Cardiac muscle cell (in vitro differentiated cells and primary cell): ENCODE data around the gene GRM5. TPM values are rescaled to one million over a fixed set of nuclear protein-coding genes. Genes with fewer than 3 reads are reported as not detected.

ENCODE experiments used
- DNase-seq, 2 donors: peaks; one replicate each; pipeline versions ENCODE4 v3.0.0 to v3.0.0-alpha.2; 2010 to 2017; ENCODE audit warnings: low read depth in 1 of 2, low spot score in 1 of 2
- H3K27ac ChIP-seq: fragments of 200-600 bp; sonication (generic); 2 replicates; pipeline ENCODE4 v1.5.1; 2016
- H3K27me3 ChIP-seq: fragments of 200-600 bp; sonication (generic); 2 replicates; pipeline ENCODE4 v1.6.0; 2016; ENCODE audit warnings: control low read depth
- H3K36me3 ChIP-seq: fragments of 200-600 bp; sonication (generic); 2 replicates; pipeline ENCODE4 v1.5.1; 2016; ENCODE audit warnings: control low read depth
- H3K4me1 ChIP-seq: fragments of 200-600 bp; sonication (generic); 2 replicates; pipeline ENCODE4 v1.8.1; 2017; ENCODE audit warnings: low read depth, mild to moderate bottlenecking, mixed run types
- H3K4me3 ChIP-seq: fragments of 200-600 bp; sonication (generic); 2 replicates; pipeline ENCODE4 v1.5.1; 2016; ENCODE audit warnings: mild to moderate bottlenecking
- H3K9me3 ChIP-seq: fragments of 200-600 bp; sonication (generic); 2 replicates; pipeline ENCODE4 v1.5.1; 2017; ENCODE audit warnings: low read depth, mild to moderate bottlenecking, control low read depth
- polyA plus RNA-seq: library from polyadenylated mRNA; unstranded; fragments of >200 nt; fragmentation: Nextera tagmentation; extraction: Ambion mirVana; gene quantifications from 2 replicates; pipeline ENCODE4 v1.2.1, GENCODE V29; 2016
- total RNA-seq: library from RNA; depleted of rRNA; stranded (reverse); fragments of >200 nt; gene quantifications from 2 replicates; pipeline ENCODE4 v1.2.3, GENCODE V29; 2016
- TF ChIP-seq, protein P1 (sequence below): IDR thresholded peaks from 2 replicates; pipeline ENCODE4 v1.5.1; 2012; ENCODE audit warnings: low read depth, mild to moderate bottlenecking, low read length

The GRM5 gene
- total and polyA plus RNA-seq, 2 experiments from 2014 or later: 0.06 TPM; not detected in 1

DNA sequence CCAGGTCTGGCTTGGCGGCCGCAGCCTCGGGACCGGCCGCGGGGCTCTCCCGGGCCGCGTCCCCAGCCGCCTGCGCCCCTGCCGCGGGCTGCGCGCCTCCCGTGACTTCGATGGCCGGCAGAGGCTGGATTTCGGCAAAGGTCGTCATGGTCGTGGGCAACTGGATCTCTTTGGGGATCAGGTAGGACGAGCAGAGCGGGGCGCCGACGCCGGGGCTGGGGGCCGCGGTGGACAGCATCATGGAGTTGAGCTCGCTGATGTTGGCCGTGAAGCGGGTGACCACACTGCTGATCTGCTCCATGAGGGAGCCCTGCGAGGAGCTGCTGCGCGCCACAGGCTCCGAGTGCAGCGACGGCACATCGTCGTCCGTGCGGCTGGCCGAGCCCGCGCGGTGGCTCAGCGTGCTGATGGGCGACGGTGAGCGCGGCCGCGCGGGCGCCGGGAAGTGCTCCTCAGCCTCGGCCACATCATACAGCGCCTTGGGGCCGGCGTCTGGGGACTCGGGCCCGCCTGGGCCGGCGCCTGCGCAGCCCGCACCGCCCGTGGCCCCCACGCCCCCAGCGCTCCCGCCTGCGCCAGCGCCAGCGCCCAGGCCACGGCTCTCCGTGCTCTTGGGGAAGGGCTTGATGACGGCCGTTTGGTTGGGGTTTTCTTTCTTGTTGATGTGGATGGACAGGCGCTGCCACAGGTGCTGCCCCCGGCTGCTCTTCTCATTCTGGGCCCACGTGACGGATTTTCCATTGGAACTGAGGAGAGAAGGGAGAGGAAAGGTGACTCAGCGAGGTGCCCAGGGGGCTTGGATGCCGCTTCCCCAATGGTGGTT, 556.8 kb downstream of the GRM5 start:
- Histone ChIP-seq H3K9me3 (no peaks in the 10 kb centered on the region), H3K36me3 (no peaks in the 10 kb centered on the region)

DNA sequence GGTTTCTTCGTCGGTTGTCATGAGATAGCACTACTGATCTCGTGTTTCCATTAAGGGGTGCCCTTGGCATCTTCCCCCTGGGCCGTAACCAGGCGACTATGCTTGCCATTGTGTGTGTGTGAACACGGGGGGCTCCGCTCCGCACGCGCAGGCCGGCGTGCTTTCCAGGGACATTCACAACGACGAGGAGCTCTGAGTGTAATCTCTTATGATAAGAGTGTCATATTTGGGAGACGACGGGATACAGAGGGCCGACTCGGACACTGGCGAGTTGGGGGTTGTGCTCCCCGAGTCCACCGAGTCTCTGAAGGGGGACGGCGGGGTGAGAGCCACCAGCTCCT, 557.4 kb downstream of the GRM5 start:
- TF ChIP-seq, protein P1, sequence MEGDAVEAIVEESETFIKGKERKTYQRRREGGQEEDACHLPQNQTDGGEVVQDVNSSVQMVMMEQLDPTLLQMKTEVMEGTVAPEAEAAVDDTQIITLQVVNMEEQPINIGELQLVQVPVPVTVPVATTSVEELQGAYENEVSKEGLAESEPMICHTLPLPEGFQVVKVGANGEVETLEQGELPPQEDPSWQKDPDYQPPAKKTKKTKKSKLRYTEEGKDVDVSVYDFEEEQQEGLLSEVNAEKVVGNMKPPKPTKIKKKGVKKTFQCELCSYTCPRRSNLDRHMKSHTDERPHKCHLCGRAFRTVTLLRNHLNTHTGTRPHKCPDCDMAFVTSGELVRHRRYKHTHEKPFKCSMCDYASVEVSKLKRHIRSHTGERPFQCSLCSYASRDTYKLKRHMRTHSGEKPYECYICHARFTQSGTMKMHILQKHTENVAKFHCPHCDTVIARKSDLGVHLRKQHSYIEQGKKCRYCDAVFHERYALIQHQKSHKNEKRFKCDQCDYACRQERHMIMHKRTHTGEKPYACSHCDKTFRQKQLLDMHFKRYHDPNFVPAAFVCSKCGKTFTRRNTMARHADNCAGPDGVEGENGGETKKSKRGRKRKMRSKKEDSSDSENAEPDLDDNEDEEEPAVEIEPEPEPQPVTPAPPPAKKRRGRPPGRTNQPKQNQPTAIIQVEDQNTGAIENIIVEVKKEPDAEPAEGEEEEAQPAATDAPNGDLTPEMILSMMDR: no peak
- peaks cover 7% of the 10 kb centered on the region for H3K4me1 ChIP-seq
- H3K4me3 ChIP-seq: peak overlapping the region; percentile 30
- peaks cover 83% of the 10 kb centered on the region for H3K27me3 ChIP-seq
- H3K27ac ChIP-seq: no peak overlapping the region
- H3K36me3 ChIP-seq: no peaks in the 10 kb centered on the region
- DNase-seq: peak in 1 of 2 donors; percentile 41
- H3K9me3 ChIP-seq: no peaks in the 10 kb centered on the region

More for the DNA sequence above, 556.8 kb downstream of the GRM5 start:
- DNase-seq: peak; percentile 45 to 55
- no peak overlapping the region for H3K27ac ChIP-seq
- TF ChIP-seq, protein P1: no peak
- H3K4me1 ChIP-seq: peaks cover 7% of the 10 kb centered on the region
- peak overlapping the region; percentile 30 for H3K4me3 ChIP-seq
- peaks cover 83% of the 10 kb centered on the region for H3K27me3 ChIP-seq

DNA sequence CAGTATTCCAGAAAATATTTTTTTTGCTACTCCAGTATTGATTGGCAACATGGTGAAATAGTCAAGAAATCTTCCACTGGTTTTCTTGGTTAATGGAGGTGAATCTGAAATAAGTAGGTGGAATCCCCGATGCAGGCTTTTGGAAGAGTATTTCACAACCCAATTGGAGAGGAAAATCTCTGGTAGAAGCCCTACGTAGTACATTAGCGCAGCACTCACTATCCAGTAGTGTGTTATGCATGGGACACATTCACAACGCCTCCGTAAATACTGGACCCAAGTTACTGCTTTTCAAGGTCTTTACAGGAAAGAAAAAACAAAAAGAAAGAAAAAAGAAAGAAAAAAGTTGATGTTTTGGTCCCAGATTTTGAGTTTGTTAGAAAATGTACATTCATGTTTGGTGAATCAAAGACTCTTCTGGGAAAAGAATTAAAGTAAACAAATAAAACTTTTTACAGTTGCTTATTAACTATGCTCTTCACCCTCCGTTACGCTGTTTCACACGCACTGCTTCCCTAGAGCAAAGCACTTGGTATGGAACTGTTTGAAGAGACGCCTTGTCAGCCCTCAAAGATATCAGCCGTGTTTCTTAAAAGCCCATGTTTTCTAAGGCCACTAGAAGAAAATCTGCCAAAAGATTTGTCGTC, 557.9 kb downstream of the GRM5 start:
- TF ChIP-seq, protein P1: no peak
- H3K4me1 ChIP-seq: peaks cover 7% of the 10 kb centered on the region
- H3K9me3 ChIP-seq: no peaks in the 10 kb centered on the region

DNA sequence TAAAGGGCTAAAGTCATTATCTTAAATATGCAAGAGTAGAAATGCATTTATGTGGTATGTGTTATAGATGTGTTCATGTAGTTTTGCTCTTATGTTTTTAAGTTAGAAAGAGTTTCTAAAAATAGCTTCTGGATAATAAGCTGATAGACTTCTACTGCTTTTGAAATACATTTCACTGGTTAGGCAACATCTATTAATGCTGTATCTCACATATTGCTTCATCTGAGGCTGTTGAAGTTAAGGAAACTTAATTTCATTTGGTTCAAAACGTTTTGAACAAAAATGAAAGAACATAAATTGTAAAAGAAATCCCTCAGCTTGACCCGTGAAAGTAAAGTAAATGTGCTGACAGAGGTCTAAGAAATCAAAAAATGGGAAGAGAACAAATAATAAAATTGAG, 564.2 kb downstream of the GRM5 start:
- H3K27me3 ChIP-seq: peaks cover 17% of the 10 kb centered on the region

More for the DNA sequence above, 557.9 kb downstream of the GRM5 start:
- H3K36me3 ChIP-seq: no peaks in the 10 kb centered on the region
- DNase-seq: peak in 1 of 2 donors; percentile 30
- peaks cover 81% of the 10 kb centered on the region for H3K27me3 ChIP-seq
- H3K4me3 ChIP-seq: peak overlapping the region; percentile 30
- H3K27ac ChIP-seq: no peak overlapping the region

DNA sequence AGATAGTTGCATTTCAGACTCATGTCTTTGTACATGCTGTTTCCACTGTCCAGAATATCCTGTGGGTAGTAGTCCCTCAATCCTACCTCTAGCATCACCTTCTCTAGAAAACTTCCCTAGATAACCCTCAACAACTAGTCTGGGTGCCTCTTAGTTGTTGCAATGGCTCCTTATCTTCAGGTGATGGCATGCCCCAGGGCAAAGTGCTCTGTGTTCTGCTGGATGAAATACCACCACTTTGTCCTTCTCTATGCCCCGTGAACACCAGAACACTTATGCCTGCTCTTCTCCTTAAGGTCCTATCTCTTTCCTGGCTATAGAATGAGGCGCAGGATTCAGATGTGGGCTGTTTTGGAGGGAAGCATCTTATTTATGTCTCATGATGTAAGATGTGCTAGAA, 569.9 kb downstream of the GRM5 start:
- no peaks in the 10 kb centered on the region for H3K9me3 ChIP-seq
- H3K4me3 ChIP-seq: no peak overlapping the region
- H3K27ac ChIP-seq: no peak overlapping the region
- DNase-seq: no peak
- TF ChIP-seq, protein P1: no peak
- H3K27me3 ChIP-seq: no peaks in the 10 kb centered on the region
- no peaks in the 10 kb centered on the region for H3K36me3 ChIP-seq
- no peaks in the 10 kb centered on the region for H3K4me1 ChIP-seq

More for the DNA sequence above, 564.2 kb downstream of the GRM5 start:
- Histone ChIP-seq H3K27ac (no peak overlapping the region), H3K36me3 (no peaks in the 10 kb centered on the region), H3K4me3 (no peak overlapping the region), H3K9me3 (no peaks in the 10 kb centered on the region), H3K4me1 (no peaks in the 10 kb centered on the region)
- peak in 1 of 2 donors; percentile 56 for DNase-seq
- TF ChIP-seq, protein P1: no peak
